ENCODE data around the gene MIOX.

MIOX gene

DNA sequence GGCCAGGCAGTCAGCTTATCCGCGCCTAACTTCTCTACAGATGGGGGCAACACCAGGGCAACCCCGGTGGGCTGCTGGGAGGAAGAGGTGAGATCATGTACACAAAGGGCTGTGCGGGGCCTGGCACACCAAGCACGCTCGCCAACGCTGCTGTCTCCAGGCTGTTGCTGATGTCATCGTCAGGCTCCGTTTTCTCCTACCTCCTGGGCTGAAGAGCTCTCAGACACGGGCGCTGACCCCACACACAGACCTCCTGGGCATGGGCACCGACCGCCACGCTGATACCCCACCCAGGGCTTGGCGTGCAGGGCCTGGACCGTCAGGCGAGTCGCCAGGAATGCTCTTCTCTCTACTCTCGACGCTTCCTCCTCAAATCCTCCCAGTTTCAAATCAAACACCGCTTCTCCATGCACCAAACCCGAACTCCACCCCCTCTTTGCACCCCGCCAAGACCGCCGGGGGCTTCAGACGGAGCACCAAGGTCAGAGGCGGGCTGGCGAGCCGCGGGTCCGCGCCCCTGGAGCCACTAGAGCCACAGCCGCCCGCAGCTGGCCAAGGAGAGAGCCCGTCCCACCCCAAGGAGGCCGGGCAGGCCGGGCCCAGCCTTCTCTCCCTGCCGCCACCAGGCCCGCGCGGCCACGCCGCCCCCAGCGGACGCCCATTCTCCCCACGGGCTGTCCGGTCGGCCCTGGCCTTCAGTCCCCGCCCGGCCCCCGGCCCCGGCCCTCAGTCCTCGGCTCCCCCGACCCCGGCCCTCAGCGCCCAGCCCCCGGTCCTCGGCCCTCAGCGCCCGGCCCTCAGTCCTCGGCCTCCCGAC lies 12.6 kb upstream of the MIOX start:
- DNase-seq = no peak

DNA sequence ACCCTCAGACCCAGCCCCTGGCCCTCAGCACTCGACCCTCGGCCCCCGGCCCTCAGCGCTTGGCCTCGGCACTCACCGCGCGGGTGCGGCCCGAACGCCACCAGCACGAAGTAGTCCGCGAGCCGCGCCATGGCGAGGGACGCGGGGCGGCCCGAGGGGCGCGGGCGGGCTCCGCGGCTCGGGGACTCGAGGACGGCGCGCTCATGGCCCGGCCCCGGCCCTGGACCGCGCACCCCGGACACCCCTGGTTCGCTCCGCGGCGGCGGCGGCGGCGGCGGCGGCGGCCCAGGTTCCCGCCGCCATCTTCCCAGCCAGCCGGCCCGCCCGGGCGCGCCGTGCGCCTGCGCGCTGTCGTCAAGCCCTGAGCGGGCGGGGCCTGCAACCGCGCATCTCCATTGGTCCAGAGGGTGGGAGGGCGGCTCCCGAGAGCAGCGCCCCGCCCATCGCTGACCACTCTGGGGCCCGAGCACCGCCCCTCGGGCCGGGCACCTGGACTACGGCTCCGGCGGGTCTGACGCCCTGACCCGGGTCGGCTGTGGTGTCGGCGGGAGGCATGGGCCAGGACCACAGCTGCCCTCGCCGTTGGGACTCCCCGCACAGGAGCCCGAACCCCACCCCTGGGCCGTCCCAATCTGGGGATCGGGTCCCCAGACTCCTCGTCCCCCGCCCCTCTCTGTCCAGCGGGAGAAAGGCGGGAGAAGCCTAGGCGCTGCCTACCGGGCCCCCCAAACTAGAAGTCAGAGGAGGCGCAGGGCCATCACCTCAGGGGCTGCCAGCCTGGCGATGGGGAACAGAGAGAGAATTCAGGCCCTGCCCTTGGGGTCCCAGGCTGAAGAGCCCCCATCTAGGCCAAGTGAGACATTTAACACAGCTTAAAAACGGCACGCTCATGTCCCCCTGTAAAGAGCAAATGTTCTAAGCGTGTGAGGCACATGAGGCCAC lies 11.7 kb upstream of the MIOX start, which contains the start of gene SBF1:
TSS of gene SBF1 (minus strand) at position 326 of the 942 bp plus-strand sequence. CDS start at position 131, 195 bp downstream.
- DNase-seq = peak; percentile 79

DNA sequence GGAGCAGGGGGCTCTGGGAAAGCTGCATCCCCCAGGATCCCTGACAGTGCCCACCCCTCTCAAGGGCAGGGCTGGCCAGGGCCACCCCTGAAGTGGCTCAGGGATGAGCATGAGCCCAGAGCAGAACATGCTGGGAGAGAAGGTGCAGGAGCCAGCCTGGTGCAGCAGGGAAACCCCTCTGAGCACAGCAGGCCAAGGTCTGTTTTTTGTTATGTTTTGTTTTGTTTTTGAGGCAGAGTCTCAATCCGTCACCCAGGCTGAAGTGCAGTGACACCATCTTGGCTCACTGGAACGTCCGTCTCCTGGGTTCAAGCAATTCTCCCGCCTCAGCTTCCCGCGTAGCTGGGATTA lies 11.0 kb upstream of the MIOX start:
- DNase-seq = no peak

DNA sequence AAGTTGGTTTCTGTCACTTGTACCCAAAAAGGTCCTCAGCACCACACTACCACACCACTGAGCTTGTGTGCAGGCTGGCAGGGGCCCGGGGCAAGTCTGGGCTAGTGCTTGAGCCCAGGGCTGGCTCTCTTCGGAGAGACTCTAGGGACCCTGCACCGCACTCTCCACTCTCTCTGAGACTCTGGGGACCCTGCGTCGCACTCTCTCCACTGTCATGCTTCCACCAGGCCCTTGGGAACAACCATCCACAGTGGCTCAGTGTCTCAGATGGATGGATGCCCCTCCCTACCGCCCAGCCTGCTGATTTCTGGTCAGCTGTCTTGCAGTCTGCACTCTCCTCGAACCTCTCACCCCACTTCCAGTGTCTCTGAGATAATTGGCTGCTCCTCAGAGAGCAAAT lies 9.8 kb upstream of the MIOX start:
- DNase-seq = no peak

DNA sequence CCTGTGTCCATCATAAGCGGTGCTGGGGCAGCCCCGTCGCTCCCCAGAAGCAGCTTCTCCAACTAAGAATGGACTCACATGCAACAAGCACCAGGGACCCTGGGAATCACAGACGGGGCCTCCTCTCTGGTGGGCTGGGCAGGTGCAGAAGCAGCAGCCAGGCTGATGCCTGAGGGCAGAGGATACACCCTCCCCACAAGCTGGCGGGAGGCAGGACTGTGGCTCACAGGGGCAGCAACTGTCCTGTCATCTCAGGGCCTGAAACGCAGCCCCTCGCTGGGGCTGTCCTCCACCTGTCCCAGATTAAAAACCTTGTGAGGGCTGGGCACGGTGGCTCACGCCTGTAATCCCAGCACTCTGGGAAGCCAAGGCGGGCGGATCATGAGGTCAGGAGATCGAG lies 8.7 kb upstream of the MIOX start:
- no peak for DNase-seq

DNA sequence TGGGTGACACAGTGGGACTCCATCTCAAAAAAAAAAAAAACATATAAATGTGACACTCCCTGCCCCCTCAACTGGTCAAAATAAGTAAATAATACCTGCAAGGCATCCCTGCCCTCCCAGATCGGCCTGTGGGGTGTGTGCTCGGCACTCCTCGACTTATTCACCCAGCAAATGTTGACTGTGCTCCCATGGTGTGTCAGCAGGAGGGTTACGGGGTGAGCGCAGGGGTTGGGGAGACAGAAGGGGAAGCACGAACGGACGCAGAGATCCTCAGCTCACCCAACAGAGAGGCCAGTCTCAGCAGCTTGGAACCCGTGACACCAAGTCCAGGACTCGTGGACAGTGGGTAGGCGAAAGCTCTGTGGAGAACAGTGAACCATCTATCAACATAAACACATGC lies 6.9 kb upstream of the MIOX start:
- DNase-seq = no peak

DNA sequence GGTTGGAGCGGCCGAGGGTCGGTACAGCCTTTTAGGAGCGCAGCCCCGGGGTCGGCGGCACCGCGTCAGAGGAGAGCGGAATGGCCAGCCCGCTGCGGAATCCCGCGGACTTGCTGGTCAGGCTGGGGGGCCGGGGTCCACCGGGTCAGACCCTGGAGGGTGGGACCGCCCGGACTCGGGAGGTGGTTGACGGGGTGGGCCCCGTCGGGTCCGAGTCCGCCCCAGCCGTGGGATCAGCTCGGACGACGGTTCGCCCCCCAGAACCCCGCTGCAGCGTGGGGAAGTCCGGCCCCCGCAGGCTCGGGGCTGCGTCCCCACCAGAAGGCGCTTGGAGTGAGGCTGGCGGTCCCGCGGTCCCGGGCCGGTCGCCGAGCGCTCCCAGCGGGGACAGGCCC lies 5.6 kb upstream of the MIOX start:
- no peak for DNase-seq

DNA sequence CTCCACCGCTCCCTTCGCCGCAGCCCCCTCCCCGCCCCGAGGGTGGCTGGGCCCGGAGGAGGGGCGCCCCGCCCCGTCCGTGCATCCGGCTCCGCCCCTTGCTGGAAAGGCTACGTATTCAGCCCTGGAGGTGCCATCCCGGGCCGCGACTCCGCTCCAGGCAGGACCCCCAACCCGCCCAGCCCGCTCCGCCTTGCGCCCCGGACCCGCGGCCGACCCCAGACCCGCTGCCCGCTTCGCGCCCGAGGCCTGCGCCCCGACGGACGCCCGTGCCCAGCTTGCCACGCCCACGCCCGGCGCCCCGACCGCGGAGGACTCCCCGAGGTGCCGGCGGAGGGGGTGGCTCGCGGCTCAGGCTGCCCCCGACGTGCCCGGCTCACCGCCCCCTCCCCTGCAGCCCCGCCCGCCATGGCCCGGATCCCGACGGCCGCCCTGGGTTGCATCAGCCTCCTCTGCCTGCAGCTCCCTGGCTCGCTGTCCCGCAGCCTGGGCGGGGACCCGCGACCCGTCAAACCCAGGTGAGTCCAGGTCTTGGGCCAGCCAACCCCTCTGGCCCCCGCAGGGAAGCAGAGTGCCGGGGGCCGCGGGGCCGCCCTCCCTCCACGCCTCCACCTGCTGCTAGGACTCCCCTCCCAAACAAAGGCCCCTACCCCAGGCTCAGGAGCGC lies 5.1 kb upstream of the MIOX start, which contains the start of gene ADM2:
TSS of gene ADM2 (plus strand) at position 104 of the 667 bp plus-strand sequence. CDS start at position 409, 305 bp downstream.
- peak; percentile 57 for DNase-seq

DNA sequence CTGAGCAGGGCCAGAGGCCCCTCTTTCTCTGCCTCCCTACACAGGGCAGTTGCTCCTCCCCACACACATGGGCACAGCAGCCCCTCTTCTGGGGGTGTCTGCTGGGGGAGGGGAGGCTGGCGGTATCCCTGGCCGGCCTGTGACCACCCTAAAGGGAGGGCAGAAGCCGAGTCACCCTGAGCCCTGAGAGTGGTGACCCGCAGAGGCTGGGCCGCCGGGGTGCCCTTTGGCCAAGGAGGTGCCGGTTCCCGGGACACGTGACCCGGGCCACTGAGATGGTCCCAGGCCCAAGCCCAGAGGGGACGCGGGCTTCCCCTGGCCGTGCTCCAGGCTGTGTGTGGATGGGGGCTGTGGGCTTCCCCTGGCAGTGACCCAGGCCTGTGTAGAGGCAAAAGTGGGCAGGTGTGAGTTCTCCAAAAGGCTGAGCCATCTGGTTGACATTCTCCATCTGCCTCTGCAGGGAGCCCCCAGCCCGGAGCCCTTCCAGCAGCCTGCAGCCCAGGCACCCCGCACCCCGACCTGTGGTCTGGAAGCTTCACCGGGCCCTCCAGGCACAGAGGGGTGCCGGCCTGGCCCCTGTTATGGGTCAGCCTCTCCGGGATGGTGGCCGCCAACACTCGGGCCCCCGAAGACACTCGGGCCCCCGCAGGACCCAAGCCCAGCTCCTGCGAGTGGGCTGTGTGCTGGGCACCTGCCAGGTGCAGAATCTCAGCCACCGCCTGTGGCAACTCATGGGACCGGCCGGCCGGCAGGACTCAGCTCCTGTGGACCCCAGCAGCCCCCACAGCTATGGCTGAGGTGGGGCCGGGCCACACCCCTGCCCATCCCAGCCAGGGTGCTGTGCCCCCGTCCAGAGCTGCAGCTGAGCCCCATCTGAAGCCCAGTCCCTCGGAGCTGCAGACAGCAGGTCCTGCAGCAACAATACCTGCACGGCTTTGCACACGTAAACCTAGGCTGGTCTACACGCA lies 4.3 kb upstream of the MIOX start:
- no peak for DNase-seq

DNA sequence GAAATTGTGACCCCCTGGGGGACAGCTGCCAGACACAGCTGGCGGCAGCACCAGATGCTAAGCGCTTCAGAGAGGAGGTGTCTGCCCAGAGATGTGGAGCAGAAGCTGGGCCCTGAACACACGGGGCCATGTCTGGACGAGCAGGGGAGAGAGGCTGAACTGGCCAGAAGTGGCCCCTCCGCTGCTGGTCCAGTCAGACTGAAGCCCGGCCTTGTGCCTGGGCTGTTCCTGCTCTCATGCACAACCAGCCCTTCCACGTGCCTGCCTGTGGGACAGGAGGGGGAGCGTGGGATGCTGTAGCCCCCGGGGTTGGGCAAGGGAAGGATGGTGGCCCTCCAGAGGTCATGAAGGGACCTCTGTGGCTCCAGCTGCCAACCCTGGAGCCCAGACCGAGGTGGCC lies 3.6 kb upstream of the MIOX start:
- no peak for DNase-seq

DNA sequence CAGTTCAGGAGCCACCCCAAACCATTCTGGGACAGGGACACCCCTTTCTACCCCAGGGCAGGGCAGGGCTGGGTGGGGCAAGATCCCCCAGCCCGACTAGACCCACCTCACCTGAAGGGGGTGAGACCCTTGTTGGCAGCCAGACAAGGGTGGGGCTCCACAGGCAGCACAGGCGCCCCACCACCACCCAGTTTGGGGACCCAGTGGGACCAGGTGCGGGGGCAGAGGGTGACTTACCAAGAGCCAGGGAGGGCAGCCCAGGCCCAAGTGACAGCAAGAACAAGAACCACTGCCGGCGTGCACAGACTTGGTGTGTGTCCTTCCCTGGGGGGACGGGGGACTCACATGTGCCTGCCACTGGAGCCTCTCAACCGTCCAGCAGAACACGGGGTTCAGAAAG lies 3.1 kb upstream of the MIOX start:
- no peak for DNase-seq

DNA sequence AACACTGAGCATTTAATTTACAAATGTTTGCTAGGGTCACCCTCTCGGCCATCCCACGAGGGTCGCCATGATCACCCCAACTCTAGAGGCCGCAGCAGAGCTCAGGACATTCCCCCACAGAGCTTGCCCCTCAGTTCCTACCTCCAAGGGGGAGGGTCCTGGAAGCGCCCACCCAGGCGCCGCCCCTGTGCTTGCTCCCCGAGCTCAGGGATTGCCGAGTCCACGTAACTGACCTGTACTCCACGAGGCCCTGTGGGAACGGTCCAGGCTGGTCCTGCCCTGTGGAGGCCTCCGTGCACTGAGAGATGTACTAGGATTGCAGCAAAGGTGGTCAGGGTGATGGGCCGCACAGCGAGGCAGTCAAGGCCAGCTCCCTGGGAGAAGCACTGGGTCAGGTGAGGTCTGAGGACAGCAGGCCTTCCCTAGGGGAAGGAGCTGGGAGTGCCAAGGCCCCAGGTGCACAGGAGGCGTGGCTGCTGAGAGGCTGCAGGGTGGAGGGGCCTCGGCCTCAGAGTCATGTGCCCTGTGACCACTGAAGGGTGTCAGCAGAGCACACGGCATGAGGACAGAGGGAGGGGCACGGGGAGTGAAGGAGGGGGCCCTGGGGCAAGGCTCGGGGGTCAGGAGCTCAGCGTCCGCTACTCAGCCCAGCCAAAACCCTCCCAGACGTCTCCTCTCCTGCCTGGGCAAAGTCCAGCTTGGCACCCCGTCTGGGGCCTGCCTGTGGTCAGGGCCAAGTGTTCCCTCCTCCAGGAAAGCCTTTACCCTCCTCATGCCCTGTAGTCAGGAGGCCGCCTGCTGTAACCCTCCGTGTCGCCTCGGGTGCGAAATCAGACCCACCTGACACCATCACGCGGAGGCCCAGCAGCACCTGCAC lies 2.4 kb upstream of the MIOX start:
- no peak for DNase-seq

DNA sequence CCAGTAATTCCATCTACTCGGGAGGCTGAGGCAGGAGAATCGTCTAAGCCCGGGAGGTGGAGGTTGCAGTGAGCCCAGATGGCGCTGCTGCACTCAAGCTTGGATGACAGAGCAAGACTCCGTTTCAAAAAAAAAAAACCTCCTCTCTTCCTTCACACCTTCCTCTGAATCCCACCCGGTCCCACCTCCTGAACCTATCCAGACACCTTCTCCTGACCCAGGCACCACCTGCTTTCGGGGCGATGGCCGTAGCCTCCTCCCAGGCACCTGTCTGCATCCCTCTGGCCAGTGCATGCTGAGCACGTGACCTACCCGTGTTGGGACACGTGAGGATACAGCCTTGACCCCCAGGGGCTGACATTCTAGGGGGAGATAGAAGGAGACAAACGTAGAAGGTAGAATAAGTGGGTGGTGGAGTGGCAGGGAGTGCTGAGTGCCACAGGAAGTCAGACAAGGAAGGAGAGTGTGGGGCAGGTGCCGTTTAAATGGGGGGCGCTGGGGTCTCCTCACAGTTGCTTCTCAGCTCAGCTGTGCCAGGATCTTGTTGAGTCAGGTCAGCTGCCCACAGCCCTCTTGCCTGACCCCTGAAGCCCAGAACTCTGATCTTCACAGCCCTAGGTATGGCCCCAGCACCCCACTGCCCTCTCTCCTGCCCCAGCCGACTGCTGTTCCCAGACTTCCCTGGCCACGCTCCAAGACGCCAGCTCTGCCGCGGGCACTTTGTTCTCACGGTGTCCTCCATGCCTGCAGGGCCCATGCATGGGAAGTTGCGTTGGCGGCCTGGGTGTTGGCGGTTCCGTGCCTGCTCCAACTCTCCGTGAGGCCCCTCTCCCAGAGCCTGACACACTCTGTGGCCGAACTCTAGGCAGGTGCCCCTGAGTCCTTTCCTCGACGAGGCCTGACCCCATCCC lies 1.2 kb upstream of the MIOX start:
- DNase-seq = no peak

DNA sequence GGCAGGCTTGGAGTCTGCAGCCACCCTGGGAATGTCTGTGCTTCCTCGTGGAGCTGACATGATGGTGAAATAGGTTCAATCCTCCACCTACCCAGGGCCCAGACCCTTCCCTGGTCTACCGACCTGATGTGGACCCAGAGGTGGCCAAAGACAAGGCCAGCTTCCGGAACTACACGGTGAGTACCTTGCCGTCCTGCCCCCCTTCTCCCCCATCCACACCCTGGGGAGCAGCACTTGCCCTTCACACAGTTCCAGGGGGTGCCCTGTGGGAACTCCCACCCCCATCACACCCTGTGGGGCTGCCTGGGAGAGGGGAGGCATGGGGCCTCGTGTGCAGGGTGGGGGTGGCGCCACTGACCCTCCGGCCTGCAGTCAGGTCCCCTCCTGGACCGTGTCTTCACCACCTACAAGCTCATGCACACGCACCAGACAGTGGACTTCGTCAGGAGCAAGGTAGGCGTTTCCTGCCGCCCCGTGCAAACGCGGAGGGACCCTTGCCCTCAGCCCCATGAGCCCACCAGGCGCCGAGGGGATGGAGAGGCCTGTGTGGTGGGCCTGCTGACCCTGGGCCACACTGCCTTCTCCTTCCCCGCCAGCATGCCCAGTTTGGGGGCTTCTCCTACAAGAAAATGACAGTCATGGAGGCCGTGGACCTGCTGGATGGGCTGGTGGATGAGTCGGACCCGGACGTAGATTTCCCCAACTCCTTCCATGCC lies 789 bp downstream of the MIOX start:
- DNase-seq = no peak

DNA sequence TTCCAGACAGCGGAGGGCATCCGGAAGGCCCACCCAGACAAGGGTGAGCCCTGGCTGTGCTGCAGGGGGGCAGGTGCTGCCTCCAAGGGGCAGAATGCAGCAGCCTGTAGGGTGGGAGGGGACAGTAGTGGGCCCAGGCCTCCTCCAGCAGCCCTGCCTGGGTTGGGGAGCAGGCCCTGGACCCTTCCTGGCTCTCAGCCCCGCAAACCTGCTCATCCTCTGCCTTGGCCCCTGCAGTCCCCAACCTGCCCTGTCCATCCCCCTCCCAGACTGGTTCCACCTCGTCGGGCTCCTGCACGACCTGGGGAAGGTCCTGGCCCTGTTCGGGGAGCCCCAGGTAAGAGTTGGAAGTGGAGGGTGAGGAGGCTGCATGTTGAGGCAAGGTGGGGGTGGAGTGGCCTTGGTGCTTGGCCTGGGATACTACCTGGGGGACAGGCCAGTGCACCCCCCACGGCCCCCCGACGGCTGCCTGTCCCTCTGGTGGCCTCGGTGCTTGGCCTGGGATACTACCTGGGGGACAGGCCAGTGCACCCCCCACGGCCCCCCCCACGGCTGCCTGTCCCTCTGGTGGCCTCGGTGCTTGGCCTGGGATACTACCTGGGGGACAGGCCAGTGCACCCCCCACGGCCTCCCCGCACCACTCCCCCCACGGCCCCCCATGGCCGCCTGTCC lies 1.5 kb downstream of the MIOX start:
- no peak for DNase-seq

DNA sequence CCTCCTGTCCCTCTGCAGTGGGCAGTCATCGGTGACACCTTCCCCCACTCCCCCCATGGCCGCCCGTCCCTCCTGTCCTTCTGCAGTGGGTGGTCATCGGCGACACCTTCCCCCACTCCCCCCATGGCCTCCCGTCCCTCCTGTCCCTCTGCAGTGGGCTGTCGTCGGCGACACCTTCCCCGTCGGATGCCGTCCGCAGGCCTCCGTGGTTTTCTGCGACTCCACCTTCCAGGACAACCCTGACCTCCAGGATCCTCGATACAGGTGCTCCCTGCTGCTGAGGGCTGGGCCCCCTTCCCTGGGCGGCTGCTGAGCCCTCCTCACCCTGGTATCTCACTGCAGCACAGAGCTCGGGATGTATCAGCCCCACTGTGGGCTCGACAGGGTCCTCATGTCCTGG lies 2.2 kb downstream of the MIOX start:
- no peak for DNase-seq

DNA sequence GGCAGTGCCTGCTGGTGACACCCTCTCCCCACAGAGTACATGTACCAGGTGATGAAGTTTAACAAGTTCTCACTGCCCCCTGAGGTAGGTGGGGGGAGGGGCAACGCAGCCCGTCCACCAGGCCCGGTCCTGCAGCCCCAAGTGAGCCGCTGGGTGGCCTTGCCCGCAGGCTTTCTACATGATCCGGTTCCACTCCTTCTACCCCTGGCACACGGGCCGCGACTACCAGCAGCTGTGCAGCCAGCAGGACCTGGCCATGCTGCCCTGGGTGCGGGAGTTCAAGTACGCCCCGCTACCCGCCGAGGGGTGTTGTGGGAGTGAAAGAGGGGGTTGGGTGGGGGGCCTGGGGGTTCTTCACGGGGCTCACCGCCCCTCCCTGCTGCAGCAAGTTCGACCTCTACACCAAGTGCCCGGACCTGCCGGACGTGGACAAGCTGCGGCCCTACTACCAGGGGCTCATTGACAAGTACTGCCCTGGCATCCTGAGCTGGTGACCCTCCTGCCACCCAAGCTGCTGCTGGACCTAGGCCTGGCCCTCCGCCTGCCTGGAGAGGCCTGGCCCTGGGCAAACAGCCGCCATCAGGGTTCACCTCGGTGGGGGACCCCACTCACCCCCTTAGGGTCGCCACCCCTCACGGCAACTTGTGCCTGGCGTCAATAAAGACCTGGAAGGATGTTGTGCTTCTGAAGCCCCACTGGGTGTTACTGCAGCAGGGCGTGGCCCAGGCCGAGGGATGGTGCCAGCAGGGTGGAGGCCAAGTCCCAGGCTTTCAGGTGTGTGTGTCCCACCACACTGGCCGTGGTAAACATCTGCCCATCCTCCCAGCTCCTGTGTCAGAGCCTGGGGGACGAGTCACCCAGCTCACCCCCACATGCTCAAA lies 2.9 kb downstream of the MIOX start:
- DNase-seq = no peak

All from activated T-cell treated with anti-CD3 and anti-CD28 coated beads for 4 hours (primary cell).